Adrenal gland (tissue), 19 donors: ENCODE measurements around the gene TBCEL. TPM values are rescaled to one million over a fixed set of nuclear protein-coding genes. Genes with fewer than 3 reads are reported as not detected.

Source experiments
- DNase-seq, 7 donors: peaks; one replicate each; pipeline ENCODE4 v3.0.0-alpha.2; 2019 to 2020
- H3K27ac ChIP-seq, 5 donors: fragments of 200-600 bp; sonication (generic) in 4 of 5; 1 replicate in 3 of 5; 2 replicates in 2 of 5; pipeline versions ENCODE4 v1.5.1 to v1.8.0; 2016 to 2020; ENCODE audit warnings: mild to moderate bottlenecking in 1 of 5
- H3K27me3 ChIP-seq: fragments of 200-600 bp; 2 replicates; pipeline ENCODE4 v1.8.0; 2021
- H3K36me3 ChIP-seq, 2 donors: fragments of 200-600 bp; replicated peaks in 1 of 2; 1 replicate in 1 of 2; 2 replicates in 1 of 2; pipeline versions ENCODE4 v1.5.1 to v1.8.0; 2018 to 2022
- H3K4me1 ChIP-seq, 2 donors: fragments of 200-600 bp; replicated peaks in 1 of 2; 1 replicate in 1 of 2; 2 replicates in 1 of 2; pipeline versions ENCODE4 v1.5.1 to v1.8.0; 2018 to 2021
- H3K4me3 ChIP-seq, 4 donors: fragments of 200-600 bp; sonication (generic) in 3 of 4; one replicate each; pipeline ENCODE4 v1.5.1; 2016 to 2018
- H3K9me3 ChIP-seq, 3 donors: fragments of 200-600 bp; sonication (generic) in 1 of 3; replicated peaks in 1 of 3; 1 replicate in 2 of 3; 2 replicates in 1 of 3; pipeline versions ENCODE4 v1.5.1 to v1.8.0; 2016 to 2021
- POLR2A ChIP-seq, 2 donors: fragments of 450-650 bp; IDR thresholded peaks; one replicate each; pipeline ENCODE4 v1.6.1; 2017; ENCODE audit warnings: antibody characterized with exemption in 2 of 2, mild to moderate bottlenecking in 2 of 2, moderate library complexity in 1 of 2
- WGBS, 4 donors: extraction: QIAGEN DNeasy Blood & Tissue Kit in 2 of 4; methylation state at CpG; one replicate each; pipeline versions ENCODE4 v1.1.5 to v1.1.7; 2013 to 2017; 5-methylcytosine and 5-hydroxymethylcytosine counted together
- intact Hi-C, 2 donors: fragments of 100-400 bp; cut with DNase I; formaldehyde crosslinking; loops; one replicate each; pipeline versions ENCODE4 v1.14.1 to v1.15.0; 2022 to 2023
- long read RNA-seq, 10 donors: library from polyadenylated mRNA in 3 of 10; unstranded in 2 of 10; stranded (forward) in 1 of 10; transcript quantifications; one replicate each; pipeline ENCODE4 v2.0.0 and lab custom pipeline, GENCODE V29; 2021 to 2026
- polyA plus RNA-seq, 3 donors: library from polyadenylated mRNA; stranded (reverse); fragments of 200-250 nt in 2 of 3; fragments of 350-450 nt in 1 of 3; fragmentation: Illumina TruSeq in 1 of 3; extraction: RNeasy Lipid Tissue Mini Kit (QIAGEN cat#74804) in 1 of 3; gene quantifications; one replicate each; pipeline ENCODE4 v1.2.3, GENCODE V29; 2013 to 2014
- total RNA-seq, 9 donors: library from RNA; depleted of rRNA in 4 of 9; stranded (reverse); fragments of >200 nt in 4 of 9; fragments of 120-200 nt in 1 of 9; fragmentation: NEBNext Ultra II Directional in 1 of 9; extraction: Animal tissue kit (Norgen Biotek cat#: 25700) in 1 of 9; gene quantifications; one replicate each; pipeline versions ENCODE4 v1.1.0 to v1.2.4, GENCODE V29; 2013 to 2023
- TF ChIP-seq, protein P1 (sequence below), 6 experiments: fragments of 450-650 bp in 4 of 6; fragments of 200-600 bp in 2 of 6; sonication (generic) in 1 of 6; IDR thresholded peaks; 1 replicate in 5 of 6; 2 replicates in 1 of 6; pipeline versions ENCODE4 v1.5.1 to v1.8.0; 2016 to 2021; ENCODE audit warnings: antibody characterized with exemption in 6 of 6, mild to moderate bottlenecking in 2 of 6, moderate library complexity in 1 of 6
- donor health status: healthy with polysubstance abuse.
- donor health status: Bipolar disorder and iron deficiency.
- donor health status: DM: yes; HTN: yes; CAD: no.
- donor health status: DM: no; HTN: no; CAD: no.
- donor health status: DM: no; HTN: no; CAD: no.
- donor health status: DM: yes; HTN: yes; CAD: no.

Gene TBCEL, protein sequence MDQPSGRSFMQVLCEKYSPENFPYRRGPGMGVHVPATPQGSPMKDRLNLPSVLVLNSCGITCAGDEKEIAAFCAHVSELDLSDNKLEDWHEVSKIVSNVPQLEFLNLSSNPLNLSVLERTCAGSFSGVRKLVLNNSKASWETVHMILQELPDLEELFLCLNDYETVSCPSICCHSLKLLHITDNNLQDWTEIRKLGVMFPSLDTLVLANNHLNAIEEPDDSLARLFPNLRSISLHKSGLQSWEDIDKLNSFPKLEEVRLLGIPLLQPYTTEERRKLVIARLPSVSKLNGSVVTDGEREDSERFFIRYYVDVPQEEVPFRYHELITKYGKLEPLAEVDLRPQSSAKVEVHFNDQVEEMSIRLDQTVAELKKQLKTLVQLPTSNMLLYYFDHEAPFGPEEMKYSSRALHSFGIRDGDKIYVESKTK
- total RNA-seq = 10 to 100 TPM; 12.7 to 32.2 (median 26.0) TPM
- polyA plus RNA-seq = 10 to 100 TPM in 1 of 3 donors, 1 to 10 TPM in 2; 4.0 to 20.3 (median 6.8) TPM
- long read RNA-seq, donor 1, full-length matches to known transcripts = 4 of 4 reads
- long read RNA-seq, donor 1, partial matches to known transcripts = 0 of 4 reads
- long read RNA-seq, donor 1, other reads (novel, unspliced or antisense) = 0 of 4 reads
- long read RNA-seq, donor 2 = 0 reads
- long read RNA-seq, donor 3, full-length matches to known transcripts = 2 of 2 reads
- long read RNA-seq, donor 3, partial matches to known transcripts = 0 of 2 reads
- long read RNA-seq, donor 3, other reads (novel, unspliced or antisense) = 0 of 2 reads
- long read RNA-seq, donor 4 = 0 reads
- long read RNA-seq, donor 5, full-length matches to known transcripts = 10 of 12 reads
- long read RNA-seq, donor 5, partial matches to known transcripts = 0 of 12 reads
- long read RNA-seq, donor 5, other reads (novel, unspliced or antisense) = 2 of 12 reads
- long read RNA-seq, donor 6, partial matches to known transcripts = 1 of 1 reads
- long read RNA-seq, donor 6, other reads (novel, unspliced or antisense) = 0 of 1 reads
- long read RNA-seq, donor 7, full-length matches to known transcripts = 1 of 1 reads
- long read RNA-seq, donor 7, partial matches to known transcripts = 0 of 1 reads
- long read RNA-seq, donor 7, other reads (novel, unspliced or antisense) = 0 of 1 reads
- long read RNA-seq, donor 8, full-length matches to known transcripts = 2 of 2 reads
- long read RNA-seq, donor 8, partial matches to known transcripts = 0 of 2 reads
- long read RNA-seq, donor 8, other reads (novel, unspliced or antisense) = 0 of 2 reads
- long read RNA-seq, donor 9, full-length matches to known transcripts = 2 of 2 reads
- long read RNA-seq, donor 9, partial matches to known transcripts = 0 of 2 reads
- long read RNA-seq, donor 9, other reads (novel, unspliced or antisense) = 0 of 2 reads
- long read RNA-seq, donor 10 = 0 reads

DNA sequence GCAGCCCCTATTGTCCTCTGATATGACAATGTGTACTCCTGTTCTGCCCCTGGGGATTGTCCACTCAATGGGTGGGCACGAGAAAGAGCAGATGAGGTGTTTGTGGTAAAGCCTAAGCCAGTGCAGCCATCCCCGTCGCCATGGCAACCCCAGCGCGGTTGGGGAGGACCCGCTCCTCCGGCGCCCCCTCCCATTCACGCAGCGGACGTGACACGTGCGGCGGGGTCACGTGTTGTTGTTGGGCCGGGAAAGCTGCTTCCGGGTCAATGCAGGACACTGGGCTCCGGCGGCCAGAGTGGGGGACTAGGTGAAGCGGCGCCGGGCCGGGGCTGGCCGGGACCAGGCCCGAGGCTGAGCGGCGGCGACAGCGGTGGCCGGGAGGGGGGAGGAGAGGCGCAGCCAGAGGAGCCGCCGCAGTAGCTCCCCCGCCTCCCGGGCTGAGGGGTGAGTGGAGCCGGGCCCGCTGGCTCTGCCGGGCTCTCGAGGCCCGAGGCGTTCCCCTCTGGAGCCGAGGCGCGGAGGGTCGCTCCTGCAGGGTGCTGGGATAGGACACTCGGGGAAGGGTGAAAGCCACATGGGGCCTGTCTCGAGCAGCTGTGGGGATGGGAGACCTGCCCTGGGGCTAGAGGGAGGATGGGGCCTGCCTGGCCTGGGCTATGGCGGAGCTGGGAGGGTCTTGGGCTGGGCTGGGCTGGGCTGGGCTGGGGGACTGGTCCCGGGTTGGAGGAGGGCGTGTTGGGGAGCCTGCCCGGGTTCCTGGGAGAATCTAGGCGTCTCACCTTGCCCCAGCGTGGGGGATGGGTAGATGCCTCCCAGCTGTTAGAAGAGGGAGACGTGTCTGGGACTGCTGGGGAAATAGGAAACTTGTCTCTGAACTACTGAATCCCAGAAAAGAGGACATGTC, at the start of gene TBCEL:
Gene TBCEL (plus strand): TSS at position 255 of the 904 bp plus-strand sequence. CDS start 21,589 bp downstream, outside the sequence.
- peak within 1 kb of the TSS; percentile 49 to 97 (median 76) for H3K4me3 ChIP-seq
- peak; percentile 89 to 97 (median 90) for DNase-seq
- TF ChIP-seq, protein P1, sequence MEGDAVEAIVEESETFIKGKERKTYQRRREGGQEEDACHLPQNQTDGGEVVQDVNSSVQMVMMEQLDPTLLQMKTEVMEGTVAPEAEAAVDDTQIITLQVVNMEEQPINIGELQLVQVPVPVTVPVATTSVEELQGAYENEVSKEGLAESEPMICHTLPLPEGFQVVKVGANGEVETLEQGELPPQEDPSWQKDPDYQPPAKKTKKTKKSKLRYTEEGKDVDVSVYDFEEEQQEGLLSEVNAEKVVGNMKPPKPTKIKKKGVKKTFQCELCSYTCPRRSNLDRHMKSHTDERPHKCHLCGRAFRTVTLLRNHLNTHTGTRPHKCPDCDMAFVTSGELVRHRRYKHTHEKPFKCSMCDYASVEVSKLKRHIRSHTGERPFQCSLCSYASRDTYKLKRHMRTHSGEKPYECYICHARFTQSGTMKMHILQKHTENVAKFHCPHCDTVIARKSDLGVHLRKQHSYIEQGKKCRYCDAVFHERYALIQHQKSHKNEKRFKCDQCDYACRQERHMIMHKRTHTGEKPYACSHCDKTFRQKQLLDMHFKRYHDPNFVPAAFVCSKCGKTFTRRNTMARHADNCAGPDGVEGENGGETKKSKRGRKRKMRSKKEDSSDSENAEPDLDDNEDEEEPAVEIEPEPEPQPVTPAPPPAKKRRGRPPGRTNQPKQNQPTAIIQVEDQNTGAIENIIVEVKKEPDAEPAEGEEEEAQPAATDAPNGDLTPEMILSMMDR (IDR thresholded peaks at IDR 0.05) = no peak
- TF ChIP-seq POLR2A (IDR thresholded peaks at IDR 0.05) = peak; percentile 14 to 64
- intact Hi-C loops = no loop called here
- H3K27me3 ChIP-seq = no peaks in the 10 kb centered on the region
- peak within 1 kb of the TSS in 4 of 5 donors; percentile 13 to 79 (median 62) for H3K27ac ChIP-seq
- H3K4me1 ChIP-seq = peaks cover 15 to 20% of the 10 kb centered on the region in 2 donors
- H3K36me3 ChIP-seq = no peaks in the 10 kb centered on the region
- H3K9me3 ChIP-seq = no peaks in the 10 kb centered on the region
- WGBS, 4 donors = 0 to 1% (median 1%) methylated on average over 9 to 54 of the region's 54 CpGs

DNA sequence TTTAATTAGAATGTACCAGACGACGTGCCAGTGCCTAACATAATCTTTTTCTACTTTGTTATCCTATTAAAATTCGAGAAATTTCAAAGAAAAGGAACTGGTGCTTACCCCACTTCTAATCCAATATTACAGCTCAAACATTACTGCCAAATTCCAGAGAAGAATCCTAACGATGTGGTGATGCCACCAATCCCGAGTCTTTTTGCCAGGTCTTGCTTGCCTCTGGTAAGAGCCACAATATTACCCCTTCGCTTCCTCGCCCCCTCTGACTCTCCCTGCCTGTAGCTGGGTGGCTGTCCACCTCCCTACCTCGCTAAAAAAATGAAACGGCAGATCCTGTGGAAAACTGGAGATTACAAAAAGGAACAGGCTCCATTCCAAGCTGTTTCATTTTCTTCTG, 49.4 kb upstream of the TBCEL start:
- Histone ChIP-seq H3K4me1 (no peaks in the 10 kb centered on the region), H3K9me3 (no peaks in the 10 kb centered on the region), H3K27ac (no peak overlapping the region), H3K27me3 (no peaks in the 10 kb centered on the region), H3K4me3 (no peak overlapping the region), H3K36me3 (no peaks in the 10 kb centered on the region)
- intact Hi-C loops = no loop called here
- WGBS, 4 donors = 73 to 82% (median 76%) methylated on average over 9 of the region's 9 CpGs
- no peak for TF ChIP-seq POLR2A (IDR thresholded peaks at IDR 0.05)
- TF ChIP-seq, protein P1 (IDR thresholded peaks at IDR 0.05) = no peak
- no peak for DNase-seq

DNA sequence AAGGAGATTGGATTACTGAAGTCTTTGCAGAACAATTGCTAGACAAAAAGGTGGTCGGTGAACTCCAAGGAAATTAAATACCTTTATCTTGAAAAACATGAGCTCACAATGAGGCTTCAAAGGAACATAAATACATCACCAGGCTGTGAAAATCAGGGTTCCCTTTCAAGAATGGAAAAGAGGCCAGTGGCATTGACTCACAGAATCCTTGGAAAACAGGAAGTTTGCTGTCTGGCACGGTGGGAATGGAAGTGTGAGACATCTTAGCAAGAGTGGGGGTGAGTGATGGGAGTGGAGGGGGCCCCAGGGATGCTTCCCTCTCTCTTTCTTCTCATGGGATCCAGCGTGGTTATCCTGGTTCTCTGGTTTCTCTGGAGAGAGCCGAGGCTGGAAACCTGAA, 48.9 kb upstream of the TBCEL start:
- 39 to 43% (median 40%) methylated on average over 4 of the region's 4 CpGs for WGBS, 4 donors
- no peak for DNase-seq
- no peak overlapping the region for H3K27ac ChIP-seq
- no peak overlapping the region for H3K4me3 ChIP-seq
- intact Hi-C loops = no loop called here
- no peaks in the 10 kb centered on the region for H3K9me3 ChIP-seq
- H3K27me3 ChIP-seq = no peaks in the 10 kb centered on the region
- no peak for TF ChIP-seq POLR2A (IDR thresholded peaks at IDR 0.05)
- TF ChIP-seq, protein P1 (IDR thresholded peaks at IDR 0.05) = no peak
- no peaks in the 10 kb centered on the region for H3K36me3 ChIP-seq
- H3K4me1 ChIP-seq = no peaks in the 10 kb centered on the region
